SK-N-SH (cell line): ENCODE results near the gene IFIT1.

ENCODE experiments used
- CTCF ChIP-seq: fragments of 200-600 bp; sonication (generic); IDR thresholded peaks from 2 replicates; pipeline ENCODE4 v1.6.1; 2017; ENCODE audit warnings: antibody characterized with exemption, mild to moderate bottlenecking, moderate library complexity
- EP300 ChIP-seq, 2 experiments: IDR thresholded peaks; 2 replicates each; pipeline versions ENCODE4 v1.4.0 to v1.6.1; 2012; ENCODE audit warnings: borderline replicate concordance in 1 of 2, low read depth in 1 of 2, low read length in 1 of 2
- FOSL2 ChIP-seq: IDR thresholded peaks from 2 replicates; pipeline ENCODE4 v1.4.0; 2012; ENCODE audit warnings: low read depth, mild to moderate bottlenecking, moderate library complexity, borderline replicate concordance
- FOXJ3 ChIP-seq: sonication (generic); formaldehyde crosslinking; IDR thresholded peaks from 2 replicates; pipeline ENCODE4 v1.5.1; 2020; ENCODE audit warnings: mild to moderate bottlenecking, missing genetic modification reagents
- MXI1 ChIP-seq: IDR thresholded peaks from 2 replicates; pipeline ENCODE4 v1.6.1; 2012; ENCODE audit warnings: mild to moderate bottlenecking, low read depth, low read length, improper control_type of control experiment
- NFIC ChIP-seq: IDR thresholded peaks from 2 replicates; pipeline ENCODE4 v1.4.0; 2012; ENCODE audit warnings: borderline replicate concordance
- POLR2AphosphoS5 ChIP-seq: IDR thresholded peaks from 2 replicates; pipeline ENCODE4 v1.6.1; 2012; ENCODE audit warnings: low read depth, low read length
- SMC3 ChIP-seq: IDR thresholded peaks from 2 replicates; pipeline ENCODE4 v1.6.1; 2012; ENCODE audit warnings: low read depth, low read length, improper control_type of control experiment
- TCF12 ChIP-seq: IDR thresholded peaks from 2 replicates; pipeline ENCODE4 v1.4.0; 2012
- USF2 ChIP-seq: fragments of 150-350 bp; IDR thresholded peaks from 2 replicates; pipeline ENCODE4 v1.6.1; 2017; ENCODE audit warnings: antibody characterized with exemption, low read length, low read depth, borderline replicate concordance

- TF ChIP-seq CTCF (no peak), TCF12 (no peak), FOSL2 (no peak), FOXJ3 (CRISPR knock-in tag) (no peak), EP300 (IDR thresholded peaks at IDR 0.05; ENCODE audit: borderline replicate concordance in 1 of 2, low read depth in 1 of 2, low read length in 1 of 2) (no peak), SMC3 (no peak), POLR2AphosphoS5 (no peak), NFIC (no peak), USF2 (no peak), MXI1 (no peak)
Measured at GRCh38 chr10:89403043-89403442, 10.6 kb downstream of the IFIT1 start.
